GM12865 (cell line): Measurements from ENCODE around the gene BTBD9.

ENCODE experiments used
- DNase-seq: peaks from one replicate; pipeline ENCODE4 v3.0.0; 2010; ENCODE audit warnings: low read depth
- H3K4me3 ChIP-seq: 2 replicates; pipeline ENCODE4 v1.5.1; 2011; ENCODE audit warnings: mild to moderate bottlenecking, low read depth, low read length, control low read depth
- TF ChIP-seq, protein P1 (sequence below): IDR thresholded peaks from 2 replicates; pipeline ENCODE4 v1.5.1; 2011; ENCODE audit warnings: low read length, control low read depth, low read depth, inconsistent platforms; ENCODE audit not compliant: insufficient read depth; ENCODE audit errors: missing control alignments

Gene BTBD9

DNA sequence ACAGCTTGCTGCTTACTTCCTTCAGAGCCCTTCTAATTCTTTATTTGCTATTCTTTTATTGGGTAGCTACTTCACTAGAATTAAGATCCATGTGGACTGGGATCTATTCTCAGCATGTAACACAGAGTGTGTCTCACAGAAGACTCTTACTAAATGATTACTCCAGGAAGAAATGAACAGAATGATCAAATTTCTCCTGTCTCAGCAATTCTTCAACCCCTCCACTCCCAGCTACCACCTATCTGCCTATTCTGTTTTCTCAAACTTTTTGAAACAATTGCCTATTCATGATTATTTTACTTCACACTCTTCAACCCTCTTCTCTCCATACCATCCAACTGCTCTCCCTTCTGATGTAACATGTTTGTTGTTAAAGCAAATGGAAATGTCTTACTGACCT is 132.6 kb downstream of the BTBD9 start:
- no peak for DNase-seq
- H3K4me3 ChIP-seq: no peak overlapping the region
- TF ChIP-seq, protein P1, sequence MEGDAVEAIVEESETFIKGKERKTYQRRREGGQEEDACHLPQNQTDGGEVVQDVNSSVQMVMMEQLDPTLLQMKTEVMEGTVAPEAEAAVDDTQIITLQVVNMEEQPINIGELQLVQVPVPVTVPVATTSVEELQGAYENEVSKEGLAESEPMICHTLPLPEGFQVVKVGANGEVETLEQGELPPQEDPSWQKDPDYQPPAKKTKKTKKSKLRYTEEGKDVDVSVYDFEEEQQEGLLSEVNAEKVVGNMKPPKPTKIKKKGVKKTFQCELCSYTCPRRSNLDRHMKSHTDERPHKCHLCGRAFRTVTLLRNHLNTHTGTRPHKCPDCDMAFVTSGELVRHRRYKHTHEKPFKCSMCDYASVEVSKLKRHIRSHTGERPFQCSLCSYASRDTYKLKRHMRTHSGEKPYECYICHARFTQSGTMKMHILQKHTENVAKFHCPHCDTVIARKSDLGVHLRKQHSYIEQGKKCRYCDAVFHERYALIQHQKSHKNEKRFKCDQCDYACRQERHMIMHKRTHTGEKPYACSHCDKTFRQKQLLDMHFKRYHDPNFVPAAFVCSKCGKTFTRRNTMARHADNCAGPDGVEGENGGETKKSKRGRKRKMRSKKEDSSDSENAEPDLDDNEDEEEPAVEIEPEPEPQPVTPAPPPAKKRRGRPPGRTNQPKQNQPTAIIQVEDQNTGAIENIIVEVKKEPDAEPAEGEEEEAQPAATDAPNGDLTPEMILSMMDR: no peak

DNA sequence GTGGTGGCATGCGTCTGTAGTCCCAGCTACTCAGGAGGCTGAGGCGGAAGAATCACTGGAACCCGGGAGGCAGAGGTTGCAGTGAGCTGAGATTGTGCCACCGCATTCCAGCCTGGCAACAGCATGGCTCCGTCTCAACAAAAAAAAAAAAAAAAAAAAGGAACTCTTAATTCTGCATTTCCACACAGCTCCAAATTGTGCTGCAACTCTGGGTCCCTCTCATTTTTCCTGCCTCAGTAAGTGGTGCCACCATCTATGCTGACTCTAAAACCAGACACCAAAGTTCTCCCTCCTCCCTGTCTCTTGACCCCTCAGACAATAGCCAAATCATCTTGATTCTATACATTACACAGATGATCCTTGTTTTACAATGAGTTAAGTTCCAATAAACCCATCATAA is 133.9 kb downstream of the BTBD9 start:
- TF ChIP-seq, protein P1: no peak
- no peak overlapping the region for H3K4me3 ChIP-seq
- no peak for DNase-seq

DNA sequence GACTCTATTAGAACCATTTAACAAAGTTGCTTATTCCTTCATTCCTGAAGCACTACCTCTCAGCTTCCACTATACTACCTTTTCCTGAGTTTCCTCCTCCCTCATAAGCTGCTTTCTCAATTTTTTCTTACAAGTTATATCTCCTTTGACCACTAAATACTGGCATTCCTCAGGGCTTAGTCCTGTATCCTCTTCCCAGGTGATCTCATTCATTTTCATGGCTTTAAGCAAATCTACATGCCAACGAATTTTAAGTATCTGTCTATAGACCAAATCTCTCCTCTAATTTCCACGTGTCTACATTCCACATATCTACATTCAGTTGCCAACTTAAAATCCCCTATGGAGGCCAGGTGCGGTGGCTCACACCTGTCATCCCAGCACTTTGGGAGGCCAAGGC is 134.7 kb downstream of the BTBD9 start:
- TF ChIP-seq, protein P1: no peak
- H3K4me3 ChIP-seq: no peak overlapping the region
- no peak for DNase-seq

DNA sequence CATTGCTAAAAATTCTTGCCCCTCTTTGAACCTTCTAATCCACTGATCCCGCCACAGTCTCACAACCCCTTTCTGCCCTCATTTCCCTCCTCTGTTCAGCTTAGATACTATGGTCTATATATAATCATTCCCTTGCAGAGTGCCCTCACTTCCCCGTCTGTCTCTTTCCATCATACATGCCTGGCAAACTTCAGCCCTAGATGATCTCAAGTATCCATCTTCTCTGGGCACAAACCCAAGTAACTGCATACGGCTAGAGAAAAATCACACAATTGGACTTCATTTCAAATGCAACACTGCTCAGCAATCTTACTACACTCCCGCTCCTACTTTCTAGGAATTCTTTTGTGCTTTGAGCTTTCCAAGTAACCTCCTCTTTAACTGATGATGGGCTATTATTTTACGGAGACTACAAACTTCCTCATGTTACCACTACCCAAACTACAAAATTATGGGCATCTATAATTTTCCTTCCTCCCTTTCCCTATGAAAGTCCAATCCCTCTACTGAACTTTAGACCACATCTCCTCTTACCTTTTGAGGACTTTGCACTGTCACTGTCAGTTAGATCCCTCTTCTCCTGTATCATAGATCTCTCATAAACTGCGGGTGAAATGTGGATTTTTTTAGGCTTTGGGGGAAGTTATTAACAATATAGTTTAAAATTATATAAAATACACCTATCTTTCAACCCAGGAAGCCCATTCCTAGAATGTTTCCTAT is 135.6 kb downstream of the BTBD9 start:
- H3K4me3 ChIP-seq: no peak overlapping the region
- TF ChIP-seq, protein P1: no peak

DNA sequence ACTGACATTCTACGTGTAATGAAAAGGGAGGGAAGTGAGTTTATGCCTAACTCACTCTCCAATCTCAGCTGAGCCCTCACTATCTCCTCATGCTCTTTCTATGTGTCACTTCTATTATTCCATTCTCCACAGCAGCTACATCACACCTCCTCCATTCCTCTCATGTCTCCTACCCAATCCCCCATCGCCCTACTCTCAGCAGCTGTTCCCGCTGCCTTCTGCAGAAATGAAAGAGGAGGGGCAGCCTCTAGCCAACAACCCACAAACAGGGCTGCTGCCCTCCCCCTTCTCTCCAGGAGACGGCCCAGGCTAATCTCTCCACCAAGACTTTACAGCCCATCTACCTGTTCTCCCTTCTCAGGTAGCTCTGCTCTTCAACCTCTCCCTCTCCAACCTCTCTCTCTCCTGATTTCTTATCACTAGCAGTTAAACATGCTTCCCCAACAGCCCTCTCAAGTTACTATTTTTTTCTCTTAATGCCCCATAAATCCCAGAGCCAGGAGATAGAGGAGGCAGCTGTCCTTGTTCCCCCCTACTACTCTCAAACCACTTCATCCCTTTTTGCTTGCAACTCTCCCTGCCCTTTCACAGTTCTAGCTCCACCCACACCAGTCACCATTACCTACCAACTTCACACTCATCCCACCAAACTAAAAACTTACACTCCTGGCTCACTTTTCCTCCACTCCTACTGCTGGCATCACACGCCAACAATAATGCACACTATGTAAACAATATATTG is 136.5 kb downstream of the BTBD9 start:
- no peak overlapping the region for H3K4me3 ChIP-seq
- TF ChIP-seq, protein P1: no peak
- DNase-seq: no peak

More for the DNA sequence above, 135.6 kb downstream of the BTBD9 start:
- no peak for DNase-seq

DNA sequence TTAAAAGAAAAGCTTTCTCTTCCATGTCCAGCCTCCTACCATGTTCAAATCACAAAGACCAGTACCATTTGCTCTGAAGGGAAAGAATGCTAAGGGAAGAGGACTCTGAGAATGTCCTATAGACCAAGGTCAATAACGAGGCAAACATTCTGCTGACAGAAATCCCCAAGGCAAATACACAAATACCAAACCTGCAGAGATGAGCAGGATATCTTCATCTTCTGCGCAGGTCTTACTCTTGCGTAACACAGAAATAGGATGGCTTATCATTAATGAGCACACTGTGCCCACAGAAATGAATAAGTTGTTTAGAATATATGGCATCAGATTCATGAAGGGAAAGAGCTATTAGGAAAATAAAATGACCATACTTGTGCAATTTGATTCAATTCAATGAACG is 137.3 kb downstream of the BTBD9 start:
- no peak overlapping the region for H3K4me3 ChIP-seq
- TF ChIP-seq, protein P1: no peak
- DNase-seq: no peak
